OCI-LY7 (cell line): ENCODE results near the gene KCNMA1. TPM values are rescaled to one million over a fixed set of nuclear protein-coding genes. Genes with fewer than 3 reads are reported as not detected.

Experiments
- BruUV-seq: library from RNA; stranded (reverse); fragments of 400-500 nt; replicated peaks from 2 replicates; lab custom pipeline; 2021; lab: Mats Ljungman, UMichigan
- CTCF ChIA-PET: fragments of 300-600 bp; sonication (Branson Sonifier 250); formaldehyde crosslinking; loops from one replicate; lab custom pipeline; 2022; ENCODE audit warnings: antibody characterized with exemption; ENCODE audit not compliant: unreplicated experiment; lab: Charles Lee
- POLR2A ChIA-PET: fragments of 300-600 bp; sonication (Branson Sonifier 250); formaldehyde crosslinking; loops from one replicate; lab custom pipeline; 2022; ENCODE audit warnings: antibody characterized with exemption; lab: Charles Lee
- DNase-seq: peaks from one replicate; pipeline ENCODE4 v3.0.0-alpha.2; 2015; ENCODE audit warnings: low spot score
- H2AFZ ChIP-seq: fragments of 200-600 bp; sonication (generic), shearing (Covaris generic); 2 replicates; pipeline ENCODE4 v1.6.1; 2014; ENCODE audit warnings: mild to moderate bottlenecking, antibody characterized with exemption, low read length, moderate library complexity
- H3K27ac ChIP-seq: fragments of 200-600 bp; sonication (generic); 2 replicates; pipeline ENCODE4 v1.5.1; 2014; ENCODE audit warnings: mixed run types, low read depth, mild to moderate bottlenecking, moderate library complexity, low read length, inconsistent platforms; ENCODE audit not compliant: poor library complexity, severe bottlenecking
- H3K36me3 ChIP-seq: fragments of 200-600 bp; sonication (generic); 2 replicates; pipeline ENCODE4 v1.6.1; 2014; ENCODE audit warnings: mild to moderate bottlenecking, antibody characterized with exemption, low read length, moderate library complexity, mixed read lengths; ENCODE audit not compliant: insufficient read depth
- H3K4me1 ChIP-seq: fragments of 200-600 bp; sonication (generic); 2 replicates; pipeline ENCODE4 v1.5.1; 2014; ENCODE audit warnings: mild to moderate bottlenecking, low read length; ENCODE audit not compliant: insufficient read depth, poor library complexity, severe bottlenecking
- H3K4me2 ChIP-seq: fragments of 200-600 bp; sonication (generic); 2 replicates; pipeline ENCODE4 v1.6.1; 2014; ENCODE audit warnings: mild to moderate bottlenecking, low read length
- H3K4me3 ChIP-seq: fragments of 200-600 bp; sonication (generic); 2 replicates; pipeline ENCODE4 v1.5.1; 2014; ENCODE audit warnings: mild to moderate bottlenecking, low read depth, low read length; ENCODE audit not compliant: poor library complexity, severe bottlenecking
- H3K79me2 ChIP-seq: fragments of 200-600 bp; sonication (generic); 2 replicates; pipeline ENCODE4 v1.6.1; 2016; ENCODE audit warnings: low read depth, mild to moderate bottlenecking, low read length, moderate library complexity, mixed read lengths; ENCODE audit not compliant: insufficient read depth
- H3K9me2 ChIP-seq: fragments of 200-600 bp; sonication (generic); 2 replicates; pipeline ENCODE4 v1.6.1; 2016; ENCODE audit warnings: mild to moderate bottlenecking, low read length, mixed read lengths; ENCODE audit not compliant: insufficient read depth
- H3K9me3 ChIP-seq: fragments of 200-600 bp; sonication (generic); 2 replicates; pipeline ENCODE4 v1.6.1; 2014; ENCODE audit warnings: mild to moderate bottlenecking, mixed run types, low read length, mixed read lengths
- H4K20me1 ChIP-seq: fragments of 200-600 bp; sonication (generic); 2 replicates; pipeline ENCODE4 v1.6.1; 2014; ENCODE audit warnings: mild to moderate bottlenecking, antibody characterized with exemption, low read length, moderate library complexity, mixed read lengths; ENCODE audit not compliant: insufficient read depth
- EZH2phosphoT487 ChIP-seq: fragments of 200-600 bp; sonication (generic); IDR thresholded peaks from 2 replicates; pipeline ENCODE4 v1.6.1; 2018; ENCODE audit warnings: low read depth, borderline replicate concordance, mild to moderate bottlenecking, mixed run types, antibody characterized with exemption, low read length, moderate library complexity, mixed read lengths
- intact Hi-C: fragments of 100-400 bp; cut with micrococcal nuclease; formaldehyde crosslinking; loops from one replicate; pipeline ENCODE4 v1.10.0; 2022; ENCODE audit not compliant: unreplicated experiment
- total RNA-seq, 2 experiments: library from RNA; depleted of rRNA in 1 of 2; stranded (reverse); fragments of >200 nt in 1 of 2; shearing (Covaris generic) in 1 of 2; gene quantifications; 2 replicates each; pipeline ENCODE4 v1.2.3, GENCODE V29; 2014 to 2022
- TF ChIP-seq, protein P1 (sequence below): fragments of 200-600 bp; sonication (generic); conservative IDR thresholded peaks from 2 replicates; pipeline ENCODE4 v1.5.1; 2014; ENCODE audit warnings: mild to moderate bottlenecking, antibody characterized with exemption, low read length, moderate library complexity, mixed read lengths

The KCNMA1 gene
- total RNA-seq, 2 experiments from 2014 or later: not detected

GRCh38 chr10:77207828-77208185 is 429.8 kb downstream of the KCNMA1 start:
- no peaks in the 10 kb centered on the region for H3K9me2 ChIP-seq
- ChIA-PET CTCF (no interaction called here), POLR2A (interaction anchor here (1.1 kb wide), 1 partner anchor 21 kb away, joined by 3 read pairs; no protein-coding TSS in a partner anchor)
- no peak overlapping the region for H3K4me2 ChIP-seq
- no peaks in the 10 kb centered on the region for H3K79me2 ChIP-seq
- no peaks in the 10 kb centered on the region for H3K36me3 ChIP-seq
- no peak overlapping the region for H2AFZ ChIP-seq
- TF ChIP-seq EZH2phosphoT487: no peak
- TF ChIP-seq, protein P1, sequence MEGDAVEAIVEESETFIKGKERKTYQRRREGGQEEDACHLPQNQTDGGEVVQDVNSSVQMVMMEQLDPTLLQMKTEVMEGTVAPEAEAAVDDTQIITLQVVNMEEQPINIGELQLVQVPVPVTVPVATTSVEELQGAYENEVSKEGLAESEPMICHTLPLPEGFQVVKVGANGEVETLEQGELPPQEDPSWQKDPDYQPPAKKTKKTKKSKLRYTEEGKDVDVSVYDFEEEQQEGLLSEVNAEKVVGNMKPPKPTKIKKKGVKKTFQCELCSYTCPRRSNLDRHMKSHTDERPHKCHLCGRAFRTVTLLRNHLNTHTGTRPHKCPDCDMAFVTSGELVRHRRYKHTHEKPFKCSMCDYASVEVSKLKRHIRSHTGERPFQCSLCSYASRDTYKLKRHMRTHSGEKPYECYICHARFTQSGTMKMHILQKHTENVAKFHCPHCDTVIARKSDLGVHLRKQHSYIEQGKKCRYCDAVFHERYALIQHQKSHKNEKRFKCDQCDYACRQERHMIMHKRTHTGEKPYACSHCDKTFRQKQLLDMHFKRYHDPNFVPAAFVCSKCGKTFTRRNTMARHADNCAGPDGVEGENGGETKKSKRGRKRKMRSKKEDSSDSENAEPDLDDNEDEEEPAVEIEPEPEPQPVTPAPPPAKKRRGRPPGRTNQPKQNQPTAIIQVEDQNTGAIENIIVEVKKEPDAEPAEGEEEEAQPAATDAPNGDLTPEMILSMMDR: no peak
- no peak for DNase-seq
- no peak overlapping the region for H3K27ac ChIP-seq
- no peaks in the 10 kb centered on the region for H3K4me1 ChIP-seq
- H3K4me3 ChIP-seq: no peak overlapping the region
- no peaks in the 10 kb centered on the region for H3K9me3 ChIP-seq
- H4K20me1 ChIP-seq: no peaks in the 10 kb centered on the region
- BruUV-seq: no TSS peak
- intact Hi-C loops: no loop called here

- TF ChIP-seq, protein P1: no peak
- no peak for TF ChIP-seq EZH2phosphoT487
- H4K20me1 ChIP-seq: no peaks in the 10 kb centered on the region
- no peaks in the 10 kb centered on the region for H3K9me2 ChIP-seq
- CTCF ChIA-PET: no interaction called here
- no peak overlapping the region for H3K4me3 ChIP-seq
- intact Hi-C loops: no loop called here
- H2AFZ ChIP-seq: no peak overlapping the region
- no peaks in the 10 kb centered on the region for H3K4me1 ChIP-seq
- no peaks in the 10 kb centered on the region for H3K9me3 ChIP-seq
- no TSS peak for BruUV-seq
- no peaks in the 10 kb centered on the region for H3K79me2 ChIP-seq
- no peak overlapping the region for H3K27ac ChIP-seq
- POLR2A ChIA-PET: no interaction called here
- no peak for DNase-seq
- no peaks in the 10 kb centered on the region for H3K36me3 ChIP-seq
- H3K4me2 ChIP-seq: no peak overlapping the region
These were observed 430.3 kb downstream of the KCNMA1 start for GRCh38 chr10:77207182-77207827.

DNA sequence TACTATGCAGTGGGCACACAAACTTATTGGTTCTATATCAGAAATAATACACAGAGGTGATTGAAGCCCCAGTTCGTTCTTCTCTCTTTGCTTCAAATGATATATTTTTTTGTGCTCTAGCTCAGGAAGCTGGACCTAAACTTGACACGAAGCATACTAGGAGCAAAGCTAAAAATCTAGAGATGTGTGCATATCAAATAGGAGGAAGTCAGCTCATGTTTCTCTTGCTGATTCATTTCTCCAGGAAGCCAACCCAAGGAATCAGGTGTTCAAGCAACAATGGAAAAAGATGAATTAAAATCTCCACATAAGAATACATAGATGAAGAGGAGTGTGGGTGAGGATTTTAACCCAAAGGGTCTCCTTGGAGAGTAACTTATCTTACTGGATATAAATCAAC is 432.5 kb downstream of the KCNMA1 start:
- Histone ChIP-seq H2AFZ (no peak overlapping the region), H3K79me2 (no peaks in the 10 kb centered on the region), H3K4me3 (no peak overlapping the region), H3K9me3 (no peaks in the 10 kb centered on the region), H3K27ac (no peak overlapping the region), H3K36me3 (no peaks in the 10 kb centered on the region), H3K4me2 (no peak overlapping the region), H3K9me2 (no peaks in the 10 kb centered on the region), H3K4me1 (no peaks in the 10 kb centered on the region), H4K20me1 (no peaks in the 10 kb centered on the region)
- no peak for DNase-seq
- no TSS peak for BruUV-seq
- ChIA-PET CTCF (no interaction called here), POLR2A (interaction anchor here (0.5 to 1.5 kb wide), 3 partner anchors 10 to 49 kb away, joined by 3 to 8 read pairs (median 3); no protein-coding TSS in a partner anchor)
- intact Hi-C loops: no loop called here
- TF ChIP-seq, protein P1: no peak
- no peak for TF ChIP-seq EZH2phosphoT487
